SU-DHL-6 (cell line): ENCODE results near the gene ABTB2.

Experiments
- H2AFZ ChIP-seq: fragments of 200-600 bp; sonication (generic); 2 replicates; pipeline ENCODE4 v1.6.1; 2014; ENCODE audit warnings: low read depth, mild to moderate bottlenecking, moderate library complexity, mixed read lengths, antibody characterized with exemption, low read length; ENCODE audit not compliant: severe bottlenecking
- H3F3A ChIP-seq: fragments of 200-600 bp; shearing (Covaris generic); 2 replicates; pipeline ENCODE4 v1.6.0; 2016; ENCODE audit warnings: antibody characterized with exemption, mild to moderate bottlenecking; ENCODE audit not compliant: insufficient read depth
- H3K27ac ChIP-seq: fragments of 200-600 bp; sonication (generic); 2 replicates; pipeline ENCODE4 v1.5.1; 2016; ENCODE audit warnings: low read depth, mild to moderate bottlenecking, low read length, moderate library complexity, mixed read lengths
- H3K27me3 ChIP-seq: fragments of 200-600 bp; sonication (generic), shearing (Covaris generic); 2 replicates; pipeline ENCODE4 v1.6.0; 2014; ENCODE audit warnings: mild to moderate bottlenecking, low read length
- H3K36me3 ChIP-seq: fragments of 200-600 bp; sonication (generic); 2 replicates; pipeline ENCODE4 v1.6.1; 2014; ENCODE audit warnings: mild to moderate bottlenecking, low read length, mixed read lengths
- H3K4me2 ChIP-seq: fragments of 300-600, 200-600 bp; shearing (Covaris generic), sonication (generic); 2 replicates; pipeline ENCODE4 v1.6.0; 2014; ENCODE audit warnings: low read length, low read depth, mild to moderate bottlenecking; ENCODE audit not compliant: poor library complexity, severe bottlenecking
- H3K4me3 ChIP-seq: fragments of 200-600 bp; sonication (generic); 2 replicates; pipeline ENCODE4 v1.5.1; 2014; ENCODE audit warnings: antibody characterized with exemption, low read length, mild to moderate bottlenecking, mixed read lengths; ENCODE audit not compliant: insufficient read depth, poor library complexity, severe bottlenecking
- H3K79me2 ChIP-seq: fragments of 200-600 bp; sonication (generic); 2 replicates; pipeline ENCODE4 v1.6.1; 2014; ENCODE audit warnings: mild to moderate bottlenecking, low read length, moderate library complexity; ENCODE audit not compliant: insufficient read depth
- H3K9ac ChIP-seq: fragments of 200-600 bp; sonication (generic); 2 replicates; pipeline ENCODE4 v1.7.0; 2014; ENCODE audit warnings: mild to moderate bottlenecking, low read length
- H3K9me2 ChIP-seq: fragments of 200-600 bp; sonication (generic); replicated peaks from 2 replicates; pipeline ENCODE4 v1.6.1; 2014; ENCODE audit warnings: low read length; ENCODE audit not compliant: insufficient read depth
- H3K9me3 ChIP-seq: fragments of 200-600 bp; sonication (generic); 2 replicates; pipeline ENCODE4 v1.6.1; 2014; ENCODE audit warnings: low read length, mixed read lengths; ENCODE audit not compliant: insufficient read depth
- H4K20me1 ChIP-seq: fragments of 200-600 bp; sonication (generic); 2 replicates; pipeline ENCODE4 v1.6.1; 2014; ENCODE audit warnings: low read depth, mild to moderate bottlenecking, antibody characterized with exemption, low read length, moderate library complexity, mixed read lengths
- CTCF ChIP-seq: fragments of 200-600 bp; sonication (generic); IDR thresholded peaks from one replicate; pipeline ENCODE4 v1.5.1; 2017; ENCODE audit warnings: antibody characterized with exemption, mild to moderate bottlenecking, low read length, moderate library complexity; ENCODE audit not compliant: insufficient read depth, poor library complexity, severe bottlenecking
- EZH2phosphoT487 ChIP-seq: fragments of 200-600 bp; sonication (generic), shearing (Covaris generic); conservative IDR thresholded peaks from 2 replicates; pipeline ENCODE4 v1.6.1; 2018; ENCODE audit warnings: mild to moderate bottlenecking, antibody characterized with exemption, low read length, moderate library complexity, mixed read lengths

ABTB2 gene

GRCh38 chr11:34212566-34212965, 145.2 kb downstream of the ABTB2 start:
- Histone ChIP-seq H3K36me3 (no peaks in the 10 kb centered on the region), H3K9me2 (no peaks in the 10 kb centered on the region), H3K27ac (no peak overlapping the region), H3K79me2 (no peaks in the 10 kb centered on the region), H3K4me3 (no peak overlapping the region), H3K9me3 (no peaks in the 10 kb centered on the region), H3K9ac (no peak overlapping the region), H2AFZ (no peak overlapping the region), H3K27me3 (no peaks in the 10 kb centered on the region), H3F3A (no peaks in the 10 kb centered on the region), H3K4me2 (no peak overlapping the region), H4K20me1 (no peaks in the 10 kb centered on the region)
- TF ChIP-seq EZH2phosphoT487 (no peak), CTCF (no peak)

GRCh38 chr11:34209809-34210208, 148.0 kb downstream of the ABTB2 start:
- H3F3A ChIP-seq: no peaks in the 10 kb centered on the region
- TF ChIP-seq EZH2phosphoT487 (no peak), CTCF (no peak)
- H3K9me2 ChIP-seq: no peaks in the 10 kb centered on the region
- no peaks in the 10 kb centered on the region for H3K9me3 ChIP-seq
- H3K36me3 ChIP-seq: no peaks in the 10 kb centered on the region
- no peak overlapping the region for H3K4me3 ChIP-seq
- no peaks in the 10 kb centered on the region for H4K20me1 ChIP-seq
- no peaks in the 10 kb centered on the region for H3K79me2 ChIP-seq
- H2AFZ ChIP-seq: no peak overlapping the region
- H3K4me2 ChIP-seq: no peak overlapping the region
- no peaks in the 10 kb centered on the region for H3K27me3 ChIP-seq
- no peak overlapping the region for H3K9ac ChIP-seq
- H3K27ac ChIP-seq: no peak overlapping the region

- no peak overlapping the region for H3K27ac ChIP-seq
- H2AFZ ChIP-seq: no peak overlapping the region
Measured at GRCh38 chr11:34208266-34209135, 149.3 kb downstream of the ABTB2 start.

More at GRCh38 chr11:34208266-34209135, 149.3 kb downstream of the ABTB2 start:
- H3K9ac ChIP-seq: no peak overlapping the region
- no peak overlapping the region for H3K4me2 ChIP-seq
- H3K9me2 ChIP-seq: no peaks in the 10 kb centered on the region
- no peaks in the 10 kb centered on the region for H3K9me3 ChIP-seq
- TF ChIP-seq EZH2phosphoT487 (no peak), CTCF (no peak)
- no peaks in the 10 kb centered on the region for H3K79me2 ChIP-seq
- no peaks in the 10 kb centered on the region for H4K20me1 ChIP-seq
- H3K27me3 ChIP-seq: no peaks in the 10 kb centered on the region
- no peak overlapping the region for H3K4me3 ChIP-seq
- no peaks in the 10 kb centered on the region for H3F3A ChIP-seq
- no peaks in the 10 kb centered on the region for H3K36me3 ChIP-seq
